ENCODE measurements around the gene KIF12. TPM values are rescaled to one million over a fixed set of nuclear protein-coding genes. Genes with fewer than 3 reads are reported as not detected.
"Not testable (repeated sequence)": the region's sequence is repeated elsewhere in the genome, so short reads cannot be mapped to it uniquely, and the experiment has no call there.

KIF12 gene
- total RNA-seq: not detected in 2 replicates

DNA sequence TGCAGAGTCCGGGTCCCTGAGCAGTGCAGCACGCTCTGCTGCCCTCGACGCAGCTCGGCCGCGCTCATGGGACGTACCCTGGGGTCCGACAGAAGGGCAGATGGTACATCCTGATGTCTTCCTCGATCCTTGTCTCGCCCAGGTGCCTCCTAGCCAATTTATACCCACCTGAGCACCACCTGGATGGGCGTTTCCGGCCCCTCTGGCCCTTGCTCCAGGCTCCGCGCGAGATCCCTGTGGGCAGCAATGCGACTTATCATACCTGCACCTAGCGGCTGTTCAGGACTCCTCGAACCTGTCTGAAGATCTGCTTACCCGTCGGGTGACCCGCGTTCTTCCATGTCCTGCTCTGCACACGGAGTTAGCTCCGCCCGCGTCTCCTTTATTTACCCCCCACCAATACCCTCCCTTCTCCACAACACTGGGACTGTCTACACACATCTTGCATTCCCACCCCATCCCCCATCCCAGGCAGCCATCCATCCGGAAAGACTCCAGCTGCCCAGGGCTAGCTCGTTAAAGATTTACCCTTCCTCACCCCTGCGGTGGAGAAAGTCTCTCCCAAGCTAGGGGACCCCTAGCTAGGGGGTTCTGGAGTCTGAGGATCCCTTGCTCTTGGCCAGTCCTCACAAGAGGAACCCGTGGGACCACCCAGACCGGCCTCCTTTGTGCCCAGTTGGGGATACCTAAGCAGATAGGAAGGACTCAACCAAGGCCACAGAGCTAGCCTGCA is at the start of gene KIF12:
KIF12 (minus strand) TSS at position 357 of the 733 bp plus-strand sequence; CDS start at position 341, 16 bp downstream.
- no peak for DNase-seq (ENCODE audit: low read depth in 2 of 2)

DNA sequence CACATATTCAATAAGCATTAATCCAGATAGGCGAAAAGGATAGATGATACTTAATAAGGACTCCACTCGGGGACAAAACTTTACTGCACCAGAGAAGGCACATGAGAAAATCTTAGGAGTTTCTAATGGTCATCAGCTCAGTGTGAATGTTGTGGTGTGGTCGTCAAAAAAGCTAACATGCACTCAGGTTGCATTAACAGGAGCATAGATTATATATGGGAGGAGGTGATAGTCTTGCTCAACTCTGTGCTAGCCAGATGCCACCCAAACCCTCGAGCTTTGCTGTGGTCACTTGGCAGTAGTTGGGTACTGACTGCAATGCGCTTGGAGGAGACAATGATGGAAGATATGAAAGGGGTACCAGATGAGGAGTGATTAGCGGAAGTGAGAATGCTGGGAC is 47.6 kb upstream of the KIF12 start:
- DNase-seq (ENCODE audit: low read depth in 2 of 2): no peak

DNA sequence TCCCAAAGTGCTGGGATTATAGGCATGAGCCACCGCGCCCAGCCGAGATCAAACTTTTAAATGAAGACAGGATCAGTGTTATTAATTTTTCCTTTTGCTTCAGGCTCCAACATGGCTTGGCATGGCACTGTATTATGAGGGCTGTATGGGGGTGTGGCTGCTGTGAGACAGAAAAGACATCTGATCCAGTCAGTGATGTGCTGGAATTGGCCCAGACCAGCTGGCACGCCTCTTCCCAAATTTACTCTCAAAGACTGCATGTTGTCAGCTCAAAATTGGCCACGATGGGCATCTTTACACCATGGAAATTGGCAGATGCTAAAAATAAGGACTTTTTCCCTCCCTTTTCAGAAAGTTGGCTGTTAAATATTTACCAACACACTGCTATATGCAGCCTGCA is 44.1 kb upstream of the KIF12 start:
- no peak for DNase-seq (ENCODE audit: low read depth in 2 of 2)

DNA sequence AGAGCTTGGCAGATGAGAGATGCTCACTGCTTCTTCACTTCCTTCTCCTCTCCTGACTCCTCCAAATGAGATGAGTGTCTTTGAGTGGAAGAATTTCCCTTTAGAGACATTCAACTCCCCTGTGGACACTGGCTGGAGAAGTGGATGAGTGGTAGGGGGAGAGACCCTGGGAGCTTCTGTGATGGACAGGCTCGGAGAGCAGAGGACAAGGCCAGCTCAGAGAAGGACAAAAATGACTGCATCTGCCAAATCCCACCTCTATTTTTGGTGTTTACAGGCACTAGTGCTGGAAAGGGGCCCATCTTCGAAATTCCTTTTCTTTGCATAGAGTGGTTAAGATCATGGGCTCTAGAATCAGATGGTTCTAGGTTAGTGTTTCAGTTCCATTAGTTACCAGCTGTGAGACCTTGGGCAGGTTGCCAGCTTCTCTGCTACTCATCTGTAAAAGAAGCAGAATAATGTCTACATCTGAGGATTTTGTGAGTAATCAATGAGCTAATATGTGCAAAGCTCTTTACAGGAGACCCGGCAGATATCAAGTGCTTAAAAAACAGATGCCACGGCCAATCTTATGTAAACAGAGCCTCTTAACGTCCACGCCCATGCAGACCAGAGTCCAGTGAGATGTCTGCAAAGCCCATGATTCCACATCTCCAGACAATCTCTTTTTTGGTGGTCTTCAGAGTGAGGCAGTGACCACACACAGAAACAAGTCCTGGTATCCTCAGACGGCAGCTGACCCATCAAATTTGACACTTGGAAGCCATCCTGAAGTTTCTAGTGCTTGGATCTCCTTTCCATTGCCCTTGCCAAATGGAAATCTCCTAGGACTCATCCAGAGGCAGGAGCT is 42.7 kb upstream of the KIF12 start:
- DNase-seq (ENCODE audit: low read depth in 2 of 2): no peak

DNA sequence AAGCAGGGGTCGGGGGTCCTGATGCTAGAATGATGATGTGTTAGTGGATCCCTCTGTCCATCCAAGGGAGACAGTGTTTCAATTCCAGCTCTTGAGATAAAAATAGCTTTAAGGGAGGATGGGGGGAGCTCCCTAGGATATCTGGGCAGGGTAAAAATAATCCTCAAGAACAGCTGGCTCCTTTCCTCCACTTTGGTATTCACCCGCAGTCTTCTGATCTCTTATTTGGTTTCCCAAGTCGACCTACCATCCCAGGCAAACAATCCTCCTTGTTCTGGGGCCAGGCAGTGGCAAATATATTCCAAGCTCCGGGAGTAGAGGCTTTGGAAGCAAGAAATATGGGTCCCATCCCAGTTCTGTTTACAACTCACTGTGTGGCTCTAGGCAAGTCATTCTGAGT is 41.8 kb upstream of the KIF12 start:
- DNase-seq (ENCODE audit: low read depth in 2 of 2): no peak

DNA sequence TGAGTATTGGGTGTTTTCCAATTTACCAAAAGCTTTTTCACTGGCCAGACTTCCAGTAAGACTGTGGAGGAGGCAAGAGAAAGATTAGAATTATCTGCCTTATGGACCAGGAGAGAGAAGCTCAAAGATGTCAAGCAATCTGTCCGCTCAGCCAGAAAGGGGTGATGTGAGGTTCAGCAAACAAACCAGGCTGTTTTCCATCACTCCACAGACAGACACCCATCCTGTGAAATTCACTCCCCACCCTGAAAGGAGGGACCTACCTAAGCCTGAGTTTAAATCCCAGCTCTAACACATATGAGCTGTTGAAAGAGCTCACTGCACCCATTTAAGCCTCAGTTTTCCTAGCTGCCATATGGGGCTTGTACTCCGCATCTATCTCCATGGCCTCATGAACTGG is 41.3 kb upstream of the KIF12 start:
- DNase-seq (ENCODE audit: low read depth in 2 of 2): no peak

DNA sequence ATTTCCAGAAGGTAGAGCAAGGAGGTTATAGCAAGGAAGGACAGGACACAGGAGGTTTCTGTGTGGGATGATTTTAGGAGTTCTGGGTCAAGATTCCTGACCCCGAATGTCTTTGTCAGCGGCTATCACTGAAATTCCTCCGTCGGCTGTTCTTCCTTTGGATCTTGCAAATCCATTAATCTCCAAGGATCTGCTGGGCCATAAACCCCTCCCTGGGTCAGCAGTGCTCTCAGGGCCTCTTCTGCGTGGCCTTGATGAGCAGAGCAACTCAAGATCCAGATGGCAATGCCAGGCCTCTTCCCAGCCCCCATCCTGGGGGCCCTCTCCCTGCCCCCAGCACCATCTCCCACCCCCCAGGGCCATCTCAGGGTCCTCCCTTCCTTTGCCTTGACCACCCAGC is 40.0 kb upstream of the KIF12 start:
- no peak for DNase-seq (ENCODE audit: low read depth in 2 of 2)

DNA sequence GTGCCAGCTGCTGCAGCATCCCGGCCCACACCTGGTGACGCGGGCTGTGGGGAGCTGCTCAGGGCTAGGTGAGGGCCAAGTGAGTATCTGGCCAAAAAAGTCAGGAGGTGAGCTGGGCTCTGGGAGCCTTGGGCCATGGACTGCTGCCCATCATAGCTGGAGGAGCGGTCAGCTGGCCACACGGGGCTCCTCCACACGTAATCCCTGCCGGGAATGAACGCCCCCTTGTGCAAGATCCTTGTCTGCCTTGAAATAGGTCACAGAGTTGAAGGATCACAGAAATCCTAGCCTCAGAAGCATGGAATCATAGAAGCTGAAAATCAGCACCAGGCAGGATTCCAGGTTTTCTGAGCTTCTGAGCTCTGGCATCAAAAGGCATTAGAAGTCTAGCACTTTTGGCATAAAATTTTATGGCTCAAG is 39.5 kb upstream of the KIF12 start:
- DNase-seq (ENCODE audit: low read depth in 2 of 2): no peak

DNA sequence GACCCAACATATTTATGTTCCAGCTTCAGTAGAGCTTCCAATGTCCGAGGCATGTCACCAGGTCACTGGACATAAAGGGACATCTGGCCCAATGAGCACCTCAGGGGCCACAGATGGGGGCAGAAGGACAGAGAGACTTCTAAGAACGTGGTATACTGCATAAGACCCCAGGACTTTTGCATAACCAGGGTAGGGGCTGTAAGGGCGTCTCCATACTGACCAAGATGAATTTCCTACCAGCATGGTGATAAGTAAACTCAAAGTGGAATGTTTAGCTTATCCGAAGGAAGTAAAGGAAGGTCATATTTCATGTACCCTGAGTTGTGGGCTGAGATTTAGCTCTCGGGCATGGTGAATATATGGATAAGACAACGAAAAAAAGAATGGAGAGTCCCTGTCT is 38.7 kb upstream of the KIF12 start:
- no peak for DNase-seq (ENCODE audit: low read depth in 2 of 2)

DNA sequence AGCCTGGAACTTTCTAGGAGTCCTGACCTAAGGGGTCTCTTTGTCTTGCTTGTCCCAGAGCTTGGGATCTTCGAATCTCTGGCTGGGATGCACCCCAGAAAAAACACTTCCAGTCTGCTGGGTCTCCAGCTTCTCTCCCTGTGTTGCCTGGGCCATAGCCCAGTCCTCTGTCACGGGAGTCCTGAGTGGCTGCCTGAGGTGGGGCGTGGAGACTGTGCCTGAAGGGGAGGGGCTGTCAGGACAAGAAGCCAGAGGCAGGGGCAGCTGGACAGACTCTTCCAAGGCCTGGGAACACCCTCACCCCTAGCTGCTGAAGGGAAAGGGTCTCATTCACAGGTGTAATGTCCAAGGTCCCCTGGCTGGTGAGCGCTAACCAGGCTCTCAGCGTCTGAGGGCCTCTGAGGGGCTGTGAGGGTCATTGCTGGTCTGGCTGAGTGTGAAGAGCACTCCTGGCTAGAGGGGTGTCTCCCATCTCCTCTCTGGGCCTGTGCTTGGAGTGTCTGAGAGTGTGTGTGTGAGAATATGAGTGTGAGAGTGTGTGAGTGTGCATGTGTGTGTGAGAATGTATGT is 35.8 kb upstream of the KIF12 start:
- DNase-seq (ENCODE audit: low read depth in 2 of 2): no peak

DNA sequence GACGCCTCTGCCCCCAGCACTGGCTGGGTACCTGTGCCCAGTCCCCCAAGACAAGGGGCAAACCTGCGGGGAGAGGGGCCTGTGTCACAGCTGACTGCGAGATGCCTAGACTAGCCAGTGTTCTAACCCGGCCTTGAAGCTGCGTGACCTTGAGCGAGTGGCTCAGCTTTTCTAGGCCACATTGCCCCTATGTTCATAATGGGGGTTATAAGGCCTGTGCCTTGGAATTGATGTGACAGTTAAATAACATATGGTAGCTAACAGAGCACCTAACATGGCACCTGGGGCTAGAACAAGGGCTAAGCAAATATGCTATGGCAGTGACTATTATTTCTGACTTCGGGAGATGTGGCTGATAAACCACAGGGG is 33.4 kb upstream of the KIF12 start:
- no peak for DNase-seq (ENCODE audit: low read depth in 2 of 2)

DNA sequence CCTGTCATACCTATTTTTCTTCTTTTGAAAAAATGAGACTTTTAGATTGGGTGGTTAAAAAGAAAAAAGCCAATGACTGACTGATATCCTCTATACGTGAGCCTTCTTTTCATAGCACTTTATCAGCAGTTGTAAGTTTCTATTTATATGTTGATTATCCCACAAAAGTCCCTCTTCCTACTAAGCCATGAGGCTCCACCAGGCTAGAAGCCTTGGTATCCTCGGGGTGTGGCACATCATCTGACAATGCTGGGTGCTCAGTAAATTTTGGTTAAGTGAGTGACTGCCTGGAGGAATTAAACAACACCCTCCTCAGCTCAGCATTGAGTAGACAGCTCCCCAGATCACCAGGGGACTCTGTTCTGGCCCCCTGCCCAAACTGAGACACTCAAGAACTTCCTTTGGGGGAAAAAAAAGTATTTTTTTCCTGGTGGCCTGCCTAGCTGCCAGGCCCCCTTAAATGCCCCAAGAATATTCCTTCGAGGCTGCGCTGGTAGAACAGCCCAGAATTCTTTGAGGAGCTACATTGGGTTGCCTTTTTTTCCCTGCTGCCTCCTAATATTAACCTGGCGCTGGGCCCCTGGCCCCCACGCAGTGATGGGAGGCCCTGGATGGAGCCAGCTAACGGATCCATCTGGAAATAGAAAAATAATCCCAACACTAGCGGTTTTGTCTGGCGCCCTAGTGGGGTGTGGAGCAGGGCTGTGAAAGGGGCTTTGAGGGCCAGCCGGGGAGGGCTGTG is 32.9 kb upstream of the KIF12 start:
- no peak for DNase-seq (ENCODE audit: low read depth in 2 of 2)

DNA sequence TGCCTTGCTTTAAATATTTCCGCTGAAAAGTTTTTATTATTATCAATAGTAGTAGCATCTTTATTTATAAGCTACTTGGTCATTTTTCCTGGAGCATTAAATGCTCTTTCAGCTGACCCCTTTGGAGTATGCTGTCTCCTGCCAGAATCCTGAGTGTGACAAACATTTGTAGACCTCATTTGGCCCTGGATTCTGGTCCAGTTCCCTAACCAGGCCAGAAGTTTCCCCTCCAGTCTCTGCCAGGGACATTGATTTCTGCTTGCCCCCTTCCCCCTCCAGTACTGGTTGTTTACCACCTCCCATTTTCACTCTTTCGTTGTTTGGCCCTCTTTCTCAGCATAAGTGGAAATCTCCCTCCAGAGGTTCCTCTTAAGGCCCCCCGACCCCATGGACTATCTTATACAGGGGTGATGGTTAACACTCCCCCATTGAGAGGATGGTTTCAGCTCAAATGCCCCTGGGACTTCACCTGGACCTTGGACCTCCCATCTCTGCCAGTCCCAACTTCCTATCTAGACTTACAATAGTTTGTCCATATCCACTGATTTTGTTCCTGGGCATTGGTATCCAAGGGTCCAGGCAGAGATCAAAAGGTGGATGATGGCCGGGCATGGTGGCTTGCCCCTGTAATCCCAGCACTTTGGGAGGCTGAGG is 31.7 kb upstream of the KIF12 start:
- DNase-seq (ENCODE audit: low read depth in 2 of 2): no peak

DNA sequence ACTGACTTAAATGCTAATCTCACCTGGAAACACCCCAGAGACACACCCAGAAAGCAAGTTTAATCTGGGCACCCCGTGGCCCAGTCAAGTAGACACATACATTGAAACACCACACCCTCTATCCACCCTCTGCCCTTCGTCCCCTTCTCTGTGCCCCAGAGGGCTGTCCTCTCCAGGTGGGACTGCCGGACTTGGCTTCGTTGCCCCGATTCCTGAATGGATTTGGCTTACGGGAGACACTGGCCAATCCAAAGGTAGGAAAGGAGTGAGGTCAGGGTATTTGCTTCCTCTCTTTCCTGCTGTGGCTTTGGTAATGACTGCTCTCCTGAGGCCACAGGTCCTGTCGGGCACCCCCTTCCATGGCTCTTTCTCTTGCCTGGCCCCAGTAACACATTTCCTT is 31.0 kb upstream of the KIF12 start:
- no peak for DNase-seq (ENCODE audit: low read depth in 2 of 2)

DNA sequence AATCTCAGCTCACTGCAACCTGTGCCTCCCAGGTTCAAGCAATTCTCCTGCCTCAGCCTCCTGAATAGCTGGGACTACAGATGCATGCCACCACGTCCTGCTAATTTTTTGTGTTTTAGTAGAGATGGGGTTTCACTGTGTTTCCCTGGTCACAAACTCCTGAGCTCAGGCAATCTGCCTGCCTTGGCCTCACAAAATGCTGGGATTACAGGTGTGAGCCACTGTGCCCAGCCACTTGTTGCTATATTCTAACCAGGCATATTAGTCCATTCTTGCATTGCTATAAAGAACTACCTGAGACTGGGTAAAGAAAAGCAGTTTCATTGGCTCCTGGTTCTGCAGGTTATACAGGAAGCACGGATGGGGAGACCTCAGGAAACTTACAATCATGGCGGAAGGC is 29.7 kb upstream of the KIF12 start:
- DNase-seq (ENCODE audit: low read depth in 2 of 2): not testable (repeated sequence)

DNA sequence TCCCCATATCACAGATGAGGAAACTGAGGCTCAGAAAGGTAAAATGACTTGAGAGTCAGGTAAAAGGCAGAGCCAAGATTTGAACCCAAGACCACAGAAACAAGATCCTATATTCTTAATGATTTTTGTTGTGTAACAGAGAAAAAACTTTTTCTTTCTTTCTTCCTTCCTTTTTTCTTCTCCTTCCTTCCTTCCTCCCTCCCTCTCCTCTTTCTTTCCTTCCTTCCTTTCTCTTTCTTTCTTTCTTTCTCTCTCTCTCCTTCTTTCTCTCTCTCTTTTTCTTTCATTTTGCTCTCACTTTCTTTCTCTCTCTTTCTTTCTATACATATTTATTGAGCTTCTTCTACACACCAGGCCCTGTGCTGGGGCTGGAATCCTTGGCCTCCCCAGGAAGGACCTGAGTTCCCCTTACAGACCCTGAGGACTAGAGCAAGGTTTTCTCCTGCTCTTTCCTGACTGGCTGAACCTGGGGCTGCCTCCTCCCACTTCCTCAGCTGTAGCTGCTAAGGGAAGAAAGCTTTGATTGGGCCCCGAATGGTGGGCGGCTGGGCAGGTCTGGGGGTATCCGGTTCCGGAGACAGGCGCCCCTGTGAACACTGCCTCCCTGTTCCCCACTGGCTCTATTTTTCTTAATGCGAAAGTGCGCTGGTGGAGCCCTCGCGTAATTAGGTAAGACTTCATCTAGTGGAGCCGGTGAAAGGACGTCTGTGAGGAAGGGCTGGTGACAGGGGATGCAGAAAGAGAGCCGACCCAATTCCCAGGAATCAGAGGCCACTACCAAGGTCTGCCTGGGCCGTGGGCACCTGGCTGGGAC is 27.4 kb upstream of the KIF12 start:
- DNase-seq (ENCODE audit: low read depth in 2 of 2): no peak

DNA sequence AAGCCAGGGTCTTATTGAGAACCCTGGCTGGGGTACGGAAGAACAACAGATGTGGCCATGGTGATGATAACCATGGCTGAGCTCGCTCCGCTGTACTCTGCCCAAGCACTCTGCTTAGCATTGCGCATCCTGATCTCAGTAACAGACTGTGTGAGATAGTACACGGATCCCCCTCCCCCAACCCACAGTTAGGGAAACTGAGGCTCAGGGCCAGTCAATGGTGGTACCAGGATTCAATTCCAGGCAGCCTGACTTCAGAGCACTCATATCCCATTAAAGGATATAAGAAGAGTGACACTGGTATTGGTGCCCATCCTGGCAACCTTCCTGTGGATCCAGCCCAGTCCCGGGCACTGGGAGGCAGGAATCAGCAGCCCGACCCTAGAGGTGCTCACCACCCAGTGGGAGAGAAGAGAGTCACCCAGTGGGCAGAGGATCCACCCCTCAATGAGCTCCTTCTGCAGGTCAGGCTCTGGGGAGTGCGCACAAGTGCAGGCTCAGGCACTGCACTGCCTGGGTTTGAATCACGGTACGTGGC is 26.5 kb upstream of the KIF12 start:
- no peak for DNase-seq (ENCODE audit: low read depth in 2 of 2)

DNA sequence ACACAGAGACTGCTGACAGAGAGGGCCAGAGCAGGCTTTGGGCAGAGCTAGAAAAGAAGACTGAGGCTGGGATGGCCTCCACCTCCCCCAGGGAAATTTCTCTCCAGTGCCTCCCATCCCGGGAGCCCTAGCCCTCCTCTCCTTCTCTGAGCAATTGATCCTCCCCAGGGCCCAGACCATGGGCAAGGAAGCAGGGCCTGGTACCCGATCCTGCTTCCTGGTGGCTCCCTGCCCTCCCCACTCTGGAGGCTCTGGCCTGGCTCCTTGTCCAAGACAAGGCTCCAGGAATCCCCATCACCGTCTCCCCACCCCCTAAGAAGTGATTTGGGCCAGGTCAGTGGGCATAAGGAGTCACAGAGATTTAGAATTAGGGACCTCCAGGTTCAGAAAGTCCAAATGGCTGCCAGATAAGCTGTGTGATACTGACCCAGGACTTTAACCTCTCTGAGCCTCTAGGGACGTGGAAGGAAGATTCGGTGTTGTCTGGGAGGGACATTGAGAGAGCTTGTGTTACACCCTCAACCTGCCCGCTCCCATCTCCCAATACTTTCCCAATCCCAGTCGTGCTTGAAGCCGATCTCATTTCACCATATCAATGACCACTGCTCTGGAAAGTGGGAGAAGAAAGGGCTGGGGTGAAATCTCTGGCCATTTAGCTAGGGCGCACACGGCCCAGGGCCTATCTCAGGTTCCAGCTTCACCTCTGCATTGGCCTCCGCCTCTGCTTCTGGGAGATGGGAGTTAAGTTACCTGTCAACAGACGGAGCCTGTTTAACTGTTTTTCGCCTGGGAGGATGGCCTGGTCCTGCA is 25.8 kb upstream of the KIF12 start:
- no peak for DNase-seq (ENCODE audit: low read depth in 2 of 2)

DNA sequence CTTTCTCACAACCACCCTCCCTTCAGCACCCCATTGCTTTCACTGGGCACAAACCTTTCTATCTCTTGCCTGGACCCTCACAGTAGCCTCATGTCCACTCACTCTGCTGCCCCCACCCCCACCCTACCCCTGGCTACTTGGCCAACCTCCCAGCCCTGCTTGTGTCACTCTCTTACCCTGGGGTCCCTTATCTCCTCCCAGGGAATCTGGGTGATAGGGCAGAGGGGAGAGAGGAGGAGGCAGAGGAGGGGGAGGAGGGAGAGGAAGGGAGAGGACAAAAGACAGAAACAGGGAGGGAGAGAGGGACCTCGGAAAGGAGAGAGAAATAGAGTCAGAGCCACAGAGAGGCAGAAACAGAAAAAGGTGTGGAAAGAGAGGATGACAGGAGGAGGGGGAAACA is 25.0 kb upstream of the KIF12 start:
- DNase-seq (ENCODE audit: low read depth in 2 of 2): no peak

All from dermis microvascular lymphatic vessel endothelial cell (primary cell).